ENCODE data around the gene DNPH1. TPM values are rescaled to one million over a fixed set of nuclear protein-coding genes. Genes with fewer than 3 reads are reported as not detected.

DNPH1 gene
- total and polyA plus RNA-seq, 9 of the 15 experiments (the other 6 are each of a cell fraction or from before 2014, with no cell fraction given): 7.3 to 300 (median 68.7) TPM

DNA sequence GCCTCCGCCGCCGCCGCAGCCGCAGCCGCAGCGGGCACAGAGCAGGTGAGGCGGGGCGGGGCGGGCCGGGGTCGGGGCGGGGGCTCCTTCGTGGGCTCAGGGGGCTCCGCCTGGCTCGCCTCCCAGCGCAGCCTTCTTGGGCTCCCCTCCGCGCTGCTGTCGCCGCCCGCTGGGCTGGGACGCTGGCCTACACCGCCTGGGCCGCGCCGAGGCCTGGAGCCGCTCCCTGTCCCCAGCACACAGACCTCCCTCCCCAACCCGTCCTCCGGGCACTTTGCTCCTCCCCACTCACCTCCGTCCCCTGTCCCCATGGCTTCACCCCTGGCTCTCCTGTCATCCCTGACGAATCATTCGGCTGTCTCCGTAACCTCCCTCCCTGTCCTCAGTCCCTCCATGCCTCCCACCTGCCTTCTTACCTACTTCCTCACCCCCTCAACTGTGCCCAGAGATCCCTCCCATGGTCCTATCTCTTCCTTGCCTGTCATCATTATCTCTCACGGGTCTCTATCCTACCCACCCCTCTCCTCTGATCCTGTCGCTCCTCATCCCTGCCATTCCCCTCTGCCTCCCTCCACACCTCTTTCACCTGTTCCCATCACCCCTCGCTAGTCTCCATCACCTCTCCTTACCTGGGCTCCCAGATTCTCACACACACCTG lies 14.5 kb upstream of the DNPH1 start:
- no TSS peak for BruUV-seq (replicated peaks)
- Histone ChIP-seq H3K27ac (ENCODE audit: extremely low read depth, low read depth, low read length) (no peak overlapping the region), H3K9me3 (replicated peaks; ENCODE audit: control insufficient read depth, insufficient read depth, low read depth, low read length) (peaks cover 3% of the 10 kb centered on the region; the same call in 1 of the 2 replicates), H3K4me3 (no peak overlapping the region), H3K9ac (ENCODE audit: insufficient read depth in 1 of 2, low read depth in 2 of 2, low read length in 2 of 2) (no peak overlapping the region), H3K4me1 (replicated peaks in 1 of 2; ENCODE audit: control insufficient read depth in 2 of 2, insufficient read depth in 2 of 2, low read length in 2 of 2) (peaks cover 10 to 24% of the 10 kb centered on the region in 2 experiments), H3K4me2 (ENCODE audit: insufficient read depth, low read length) (no peak overlapping the region), H4K20me1 (replicated peaks; ENCODE audit: control insufficient read depth, insufficient read depth, low read length) (0 out of 2 replicates have a peak, but pooled peaks cover 6% of the 10 kb centered on the region), H3K79me2 (ENCODE audit: control insufficient read depth, insufficient read depth, low read length) (no peaks in the 10 kb centered on the region), H3K36me3 (ENCODE audit: control insufficient read depth, insufficient read depth, low read length) (no peaks in the 10 kb centered on the region), H2AFZ (ENCODE audit: low read depth, low read length) (no peak overlapping the region), H3K9me1 (ENCODE audit: control insufficient read depth, insufficient read depth, low read length) (no peaks in the 10 kb centered on the region), H3K27me3 (ENCODE audit: control insufficient read depth in 2 of 2, insufficient read depth in 2 of 2, low read length in 2 of 2) (peaks cover 42 to 73% of the 10 kb centered on the region in 2 experiments)
- no peak for FAIRE-seq
- no peak for ATAC-seq
- in situ Hi-C loops (cut with MboI): no loop called here
- 12% methylated on average over 15 of the region's 37 CpGs for WGBS (ENCODE audit: insufficient coverage, low coverage, missing lambda C conversion rate)
- ChIA-PET CTCF (ENCODE audit: low intra/inter-chr PET ratio) (no interaction called here), POLR2A (interaction anchor here (1.5 kb wide), 1 partner anchor 14 kb away, joined by 3 read pairs; no protein-coding TSS in a partner anchor)
- intact Hi-C loops (cut with micrococcal nuclease): no loop called here
- DNase-seq (ENCODE audit: extremely low read depth in 1 of 4, low spot score in 3 of 4): no peak
- TF ChIP-seq, protein P1, sequence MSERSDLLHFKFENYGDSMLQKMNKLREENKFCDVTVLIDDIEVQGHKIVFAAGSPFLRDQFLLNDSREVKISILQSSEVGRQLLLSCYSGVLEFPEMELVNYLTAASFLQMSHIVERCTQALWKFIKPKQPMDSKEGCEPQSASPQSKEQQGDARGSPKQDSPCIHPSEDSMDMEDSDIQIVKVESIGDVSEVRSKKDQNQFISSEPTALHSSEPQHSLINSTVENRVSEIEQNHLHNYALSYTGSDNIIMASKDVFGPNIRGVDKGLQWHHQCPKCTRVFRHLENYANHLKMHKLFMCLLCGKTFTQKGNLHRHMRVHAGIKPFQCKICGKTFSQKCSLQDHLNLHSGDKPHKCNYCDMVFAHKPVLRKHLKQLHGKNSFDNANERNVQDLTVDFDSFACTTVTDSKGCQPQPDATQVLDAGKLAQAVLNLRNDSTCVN (CRISPR knock-in tag; IDR thresholded peaks at IDR 0.05): 0 out of 2 replicates have a peak, but pooled peaks have one; percentile 24
- TF ChIP-seq ZNF24 (IDR thresholded peaks at IDR 0.05) (no peak), MCM3 (IDR thresholded peaks at IDR 0.05) (0 out of 2 replicates have a peak, but pooled peaks have one; percentile 41), ELF4 (CRISPR knock-in tag; IDR thresholded peaks at IDR 0.05) (0 out of 2 replicates have a peak, but pooled peaks have one; percentile 9), OTX1 (CRISPR knock-in tag; IDR thresholded peaks at IDR 0.05) (0 out of 2 replicates have a peak, but pooled peaks have one; percentile 62), PURB (CRISPR knock-in tag; IDR thresholded peaks at IDR 0.05; ENCODE audit: low read depth) (no peak), XRCC4 (IDR thresholded peaks at IDR 0.05; ENCODE audit: extremely low read depth, insufficient read depth, insufficient read length) (no peak), EGR1 (conservative IDR thresholded peaks at IDR 0.05) (no peak), SIN3B (IDR thresholded peaks at IDR 0.05; ENCODE audit: low read depth) (no peak)
- TF ChIP-seq, protein P2, sequence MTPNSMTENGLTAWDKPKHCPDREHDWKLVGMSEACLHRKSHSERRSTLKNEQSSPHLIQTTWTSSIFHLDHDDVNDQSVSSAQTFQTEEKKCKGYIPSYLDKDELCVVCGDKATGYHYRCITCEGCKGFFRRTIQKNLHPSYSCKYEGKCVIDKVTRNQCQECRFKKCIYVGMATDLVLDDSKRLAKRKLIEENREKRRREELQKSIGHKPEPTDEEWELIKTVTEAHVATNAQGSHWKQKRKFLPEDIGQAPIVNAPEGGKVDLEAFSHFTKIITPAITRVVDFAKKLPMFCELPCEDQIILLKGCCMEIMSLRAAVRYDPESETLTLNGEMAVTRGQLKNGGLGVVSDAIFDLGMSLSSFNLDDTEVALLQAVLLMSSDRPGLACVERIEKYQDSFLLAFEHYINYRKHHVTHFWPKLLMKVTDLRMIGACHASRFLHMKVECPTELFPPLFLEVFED (CRISPR knock-in tag; conservative IDR thresholded peaks at IDR 0.05): 0 out of 2 replicates have a peak, but pooled peaks have one; percentile 43
